HG03457 (cell line): ENCODE data around the gene AIG1.
"Not testable (repeated sequence)": the region's sequence is repeated elsewhere in the genome, so short reads cannot be mapped to it uniquely, and the experiment has no call there.

Experiments used
- ATAC-seq: cut with Tn5 transposase; IDR thresholded peaks from one replicate; pipeline ENCODE4 v1.9.1; 2021; ENCODE audit warnings: moderate number of reproducible peaks; ENCODE audit not compliant: unreplicated experiment

AIG1 gene

GRCh38 chr6:143160439-143161220 is 99.9 kb downstream of the AIG1 start:
- no peak for ATAC-seq

- ATAC-seq = no peak
Observed at GRCh38 chr6:143163621-143164020, 102.9 kb downstream of the AIG1 start.

GRCh38 chr6:143164565-143165105 is 103.9 kb downstream of the AIG1 start:
- ATAC-seq = no peak

- ATAC-seq = no peak
Observed at GRCh38 chr6:143165315-143165855, 104.7 kb downstream of the AIG1 start.

- no peak for ATAC-seq
Observed at GRCh38 chr6:143166247-143166695, 105.6 kb downstream of the AIG1 start.

GRCh38 chr6:143167224-143167623 is 106.5 kb downstream of the AIG1 start:
- no peak for ATAC-seq

GRCh38 chr6:143168396-143168816 is 107.7 kb downstream of the AIG1 start:
- not testable (repeated sequence) for ATAC-seq

- no peak for ATAC-seq
Observed at GRCh38 chr6:143169440-143169839, 108.8 kb downstream of the AIG1 start.

GRCh38 chr6:143174516-143174915 is 113.8 kb downstream of the AIG1 start:
- ATAC-seq = no peak

GRCh38 chr6:143174951-143175350 is 114.3 kb downstream of the AIG1 start:
- ATAC-seq = no peak

- ATAC-seq = no peak
Observed at GRCh38 chr6:143176090-143177021, 115.7 kb downstream of the AIG1 start.

GRCh38 chr6:143177706-143178105 is 117.0 kb downstream of the AIG1 start:
- ATAC-seq = no peak

GRCh38 chr6:143179096-143179495 is 118.4 kb downstream of the AIG1 start:
- no peak for ATAC-seq

GRCh38 chr6:143179901-143180612 is 119.4 kb downstream of the AIG1 start:
- no peak for ATAC-seq

GRCh38 chr6:143180826-143181225 is 120.1 kb downstream of the AIG1 start:
- ATAC-seq = no peak

- ATAC-seq = no peak
Observed at GRCh38 chr6:143183666-143184065, 123.0 kb downstream of the AIG1 start.

GRCh38 chr6:143185288-143185687 is 124.6 kb downstream of the AIG1 start:
- no peak for ATAC-seq

GRCh38 chr6:143187238-143187923 is 126.7 kb downstream of the AIG1 start:
- ATAC-seq = no peak

- ATAC-seq = no peak
Observed at GRCh38 chr6:143188292-143188691, 127.6 kb downstream of the AIG1 start.

GRCh38 chr6:143191361-143191760 is 130.7 kb downstream of the AIG1 start:
- ATAC-seq = no peak
